GOT3 (cell line): Measurements from ENCODE around the gene ANKRD11.
"Not testable (repeated sequence)": the region's sequence is repeated elsewhere in the genome, so short reads cannot be mapped to it uniquely, and the experiment has no call there.

Experiments used
- DNase-seq: peaks from one replicate; lab custom pipeline; 2025; ENCODE audit warnings: mixed read lengths; lab: John Stamatoyannopoulos, UW

The ANKRD11 gene

DNA sequence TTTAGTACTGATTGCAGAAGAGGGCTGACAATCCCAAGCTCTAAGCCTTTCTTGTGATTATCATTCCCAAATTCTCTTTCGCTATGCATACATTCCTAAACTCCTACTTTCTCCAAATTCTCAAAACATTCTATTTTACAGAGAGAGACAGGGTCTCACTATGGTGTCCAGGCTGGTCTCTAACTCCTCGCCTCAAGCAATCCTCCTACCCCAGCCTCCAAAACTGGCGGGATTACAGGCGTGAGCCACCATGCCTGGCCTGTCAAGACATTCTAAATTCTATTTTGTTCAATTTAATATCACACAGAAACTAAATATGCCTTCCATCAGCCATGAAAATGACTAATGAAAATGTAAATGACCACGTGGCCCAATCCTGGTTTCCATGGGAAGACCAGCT, 39.8 kb downstream of the ANKRD11 start:
- DNase-seq = no peak

DNA sequence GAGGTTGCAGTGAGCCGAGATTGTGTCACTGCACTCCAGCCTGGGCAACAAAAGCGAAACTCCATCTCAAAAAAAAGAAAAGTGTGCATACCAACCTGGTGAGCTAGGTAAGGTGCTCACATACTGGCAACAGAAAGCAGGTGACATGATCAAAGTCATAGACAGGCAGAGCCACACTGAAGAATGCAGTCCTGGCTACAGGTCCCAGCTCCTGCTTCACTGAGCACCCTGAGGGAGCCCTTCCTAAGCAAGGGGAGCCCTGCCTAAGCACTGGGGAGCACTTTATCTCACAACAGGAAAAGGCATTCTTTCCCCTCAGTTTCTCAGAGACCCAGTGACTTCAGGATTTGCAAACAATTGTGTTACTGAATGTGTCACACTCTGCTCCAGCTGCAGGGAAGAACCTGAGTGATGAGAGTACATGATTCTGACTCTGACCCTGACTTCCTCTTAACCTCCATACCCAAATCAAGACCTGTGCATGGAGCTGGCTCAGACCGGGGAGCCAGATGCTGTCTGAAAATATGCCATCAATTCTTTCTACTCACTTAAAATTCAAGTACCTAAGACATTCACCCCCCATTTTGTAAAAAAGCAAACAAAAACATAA, 40.5 kb downstream of the ANKRD11 start:
- no peak for DNase-seq

DNA sequence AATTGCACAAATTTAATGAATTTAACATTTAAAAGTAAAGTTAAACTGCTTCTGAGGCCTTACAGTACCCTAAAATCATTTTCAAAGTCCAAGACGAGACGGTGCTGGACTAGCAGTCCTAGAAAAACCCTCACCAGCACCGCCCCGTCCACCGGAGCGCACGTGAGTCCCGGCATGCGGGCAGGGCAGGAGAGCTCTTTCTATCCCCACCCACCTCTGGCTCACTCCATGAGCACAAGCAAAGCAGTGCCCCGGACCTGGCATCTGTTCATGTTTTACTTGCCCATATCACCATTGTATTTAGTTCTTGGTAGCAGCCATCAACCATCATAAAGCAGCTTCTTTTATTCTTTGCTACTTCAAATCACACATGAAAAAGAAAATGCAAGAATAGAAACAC, 41.7 kb downstream of the ANKRD11 start:
- no peak for DNase-seq

DNA sequence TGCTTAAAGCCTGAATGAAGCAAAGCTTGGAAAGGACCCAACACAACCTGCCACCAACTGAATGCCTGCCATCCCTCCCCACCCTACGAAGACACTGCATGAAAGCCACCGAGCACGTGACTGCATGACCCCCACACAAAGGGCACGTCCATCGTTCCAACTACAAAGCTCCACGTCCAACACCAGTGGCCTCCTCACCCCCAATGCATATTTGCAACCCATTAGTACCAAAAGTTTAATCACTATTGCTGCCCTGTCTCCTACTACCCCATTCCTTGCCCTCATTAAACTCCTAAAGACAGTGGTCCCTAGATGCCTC, 43.4 kb downstream of the ANKRD11 start:
- DNase-seq = no peak

DNA sequence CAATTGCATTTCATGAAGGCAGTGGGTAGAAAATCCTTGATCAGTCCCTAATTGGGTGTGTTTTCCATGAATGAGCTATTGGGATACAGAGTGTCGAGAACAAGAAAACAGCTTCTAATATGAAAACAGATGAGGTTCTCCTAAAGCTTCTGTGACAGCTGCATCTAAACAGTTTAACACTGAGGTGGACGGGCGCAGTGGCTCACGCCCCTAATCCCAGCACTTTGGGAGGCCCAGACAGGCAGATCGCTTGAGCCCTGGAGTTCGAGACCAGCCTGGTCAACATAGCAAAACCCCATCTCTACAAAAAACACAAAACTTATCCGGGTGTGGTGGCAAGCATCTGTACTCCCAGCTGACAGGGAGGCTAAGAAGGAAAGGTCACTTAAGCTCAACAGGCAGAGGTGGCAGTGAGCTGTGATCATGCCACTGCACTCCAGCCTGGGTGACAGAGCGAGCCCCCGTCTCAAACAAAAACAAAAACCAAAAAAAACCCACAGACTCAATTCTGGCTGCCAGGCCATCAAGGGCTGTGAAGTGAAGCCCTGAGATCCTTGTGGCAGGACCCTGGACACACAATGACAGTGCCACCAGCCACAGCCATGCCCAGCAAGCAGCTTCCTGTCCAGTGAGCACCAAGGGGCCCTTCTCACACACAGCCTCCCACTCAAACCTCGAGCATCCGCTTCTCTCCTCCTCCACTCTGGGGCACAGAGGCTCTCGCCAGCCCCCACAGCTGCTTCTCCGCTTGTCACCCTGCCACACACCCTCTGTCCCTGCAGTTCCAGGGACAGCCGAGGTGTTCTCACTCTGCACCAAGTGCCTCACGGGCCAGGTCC, 44.0 kb downstream of the ANKRD11 start:
- no peak for DNase-seq

DNA sequence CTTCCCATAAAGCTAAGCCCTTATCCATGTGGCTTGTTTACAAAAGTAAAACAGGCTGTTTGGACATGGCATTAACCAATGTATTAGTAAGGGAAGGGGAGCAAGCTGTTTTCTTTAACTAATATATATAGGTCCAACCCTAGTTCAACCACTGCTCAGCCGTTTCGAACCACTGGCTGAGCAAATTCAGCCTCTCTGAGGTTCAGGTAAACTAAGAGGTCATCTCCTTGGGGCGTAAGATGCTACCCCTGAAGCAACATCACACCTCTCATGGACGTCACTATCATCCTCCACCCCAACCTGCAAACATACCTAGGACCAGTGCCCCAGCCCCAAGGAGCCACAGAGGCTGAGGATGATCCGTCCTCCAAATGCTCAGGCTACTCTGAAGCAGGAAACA, 45.2 kb downstream of the ANKRD11 start:
- DNase-seq = no peak

DNA sequence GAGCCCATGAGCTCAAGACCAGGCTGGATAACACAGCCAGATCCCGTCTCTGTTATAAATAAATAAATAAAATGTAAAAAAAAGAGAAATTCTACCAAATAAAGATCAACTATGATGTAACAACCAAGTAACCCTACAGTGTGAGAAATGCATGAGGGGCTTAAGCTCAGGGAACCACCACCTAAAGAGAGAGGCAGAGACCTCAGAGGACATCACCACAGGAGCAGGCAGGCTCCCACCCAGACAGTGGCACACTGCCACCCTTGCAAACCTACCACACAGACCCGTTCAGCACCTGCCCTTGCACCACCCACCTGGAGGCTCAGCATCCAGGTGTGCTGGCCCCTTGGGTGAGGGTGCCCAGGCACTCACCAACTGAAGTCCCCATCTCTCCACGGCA, 45.6 kb downstream of the ANKRD11 start:
- DNase-seq = no peak

DNA sequence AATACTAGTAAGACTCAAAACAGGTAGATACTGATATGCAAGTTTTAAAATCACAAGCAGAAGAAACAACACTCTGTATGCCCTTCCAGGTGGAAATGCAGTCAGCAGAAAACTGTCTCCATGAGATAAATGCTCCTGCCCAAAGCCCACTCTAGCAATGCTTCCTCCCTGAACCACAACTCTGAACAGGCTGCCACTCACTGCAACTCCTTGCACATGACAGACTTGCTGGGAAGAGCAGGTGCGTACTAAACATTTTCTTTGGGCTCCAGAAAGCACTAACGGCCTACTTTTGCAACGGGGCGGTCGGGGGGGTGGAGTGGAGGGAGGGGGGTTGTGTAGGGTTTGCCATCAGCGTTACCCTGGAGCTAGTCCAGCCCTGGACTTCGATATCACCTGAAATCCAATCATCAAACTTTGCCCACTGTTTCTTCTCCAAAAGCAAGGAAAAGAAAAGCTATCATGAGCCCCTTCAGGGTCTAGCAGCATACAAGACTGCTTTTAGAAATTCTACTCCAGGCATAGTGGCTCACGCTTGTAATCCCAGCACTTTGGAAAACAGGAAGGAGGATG, 46.1 kb downstream of the ANKRD11 start:
- no peak for DNase-seq

DNA sequence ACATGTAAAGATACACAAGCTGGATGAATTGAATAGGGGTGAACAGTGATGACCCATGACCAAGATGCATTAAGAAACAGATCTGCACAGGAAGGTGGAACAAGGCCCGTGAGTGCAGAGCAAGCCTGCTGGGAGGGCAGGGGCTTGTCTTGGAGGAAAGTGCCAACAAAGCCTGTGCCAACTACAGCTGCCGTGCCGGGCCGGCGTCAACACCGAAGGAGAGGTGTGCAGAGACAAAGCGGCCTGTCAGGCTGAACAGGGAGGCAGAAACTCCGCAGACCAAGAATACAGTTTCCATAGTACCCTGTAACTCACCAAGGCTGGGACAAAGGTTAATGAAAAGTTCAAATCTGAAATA, 46.7 kb downstream of the ANKRD11 start:
- DNase-seq = no peak

DNA sequence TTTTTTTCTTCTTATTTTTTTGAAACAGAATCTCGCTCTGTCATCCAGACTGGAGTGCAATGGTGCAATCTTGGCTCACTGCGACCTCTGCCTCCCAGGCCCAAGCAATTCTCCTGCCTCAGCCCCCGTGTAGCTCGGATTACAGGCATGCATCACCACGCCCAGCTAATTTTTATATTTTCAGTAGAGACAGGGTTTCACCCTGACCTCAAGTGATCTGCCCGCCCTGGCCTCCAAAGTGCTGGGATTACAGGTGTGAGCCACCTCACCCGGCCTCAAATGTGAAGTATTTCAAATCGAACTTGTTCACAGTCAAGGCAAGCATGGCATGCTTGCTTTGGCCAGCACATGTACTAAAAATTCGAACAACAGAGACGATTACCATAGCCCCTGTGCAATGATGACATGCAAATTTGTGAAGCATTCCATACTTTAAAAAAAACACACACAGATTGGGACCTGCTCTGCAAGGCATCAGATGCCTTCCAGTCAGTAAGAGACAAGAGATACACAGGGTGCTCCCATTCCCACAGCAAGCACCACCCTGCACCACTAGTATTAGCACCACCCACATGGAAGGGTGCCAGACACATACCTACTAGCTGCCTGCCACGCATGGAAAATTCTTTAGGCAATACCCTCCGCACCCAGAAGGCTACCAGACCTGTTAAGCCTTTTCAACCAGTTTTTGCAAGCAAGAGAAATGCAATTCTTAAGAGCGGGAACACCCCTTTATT, 47.2 kb downstream of the ANKRD11 start:
- no peak for DNase-seq

DNA sequence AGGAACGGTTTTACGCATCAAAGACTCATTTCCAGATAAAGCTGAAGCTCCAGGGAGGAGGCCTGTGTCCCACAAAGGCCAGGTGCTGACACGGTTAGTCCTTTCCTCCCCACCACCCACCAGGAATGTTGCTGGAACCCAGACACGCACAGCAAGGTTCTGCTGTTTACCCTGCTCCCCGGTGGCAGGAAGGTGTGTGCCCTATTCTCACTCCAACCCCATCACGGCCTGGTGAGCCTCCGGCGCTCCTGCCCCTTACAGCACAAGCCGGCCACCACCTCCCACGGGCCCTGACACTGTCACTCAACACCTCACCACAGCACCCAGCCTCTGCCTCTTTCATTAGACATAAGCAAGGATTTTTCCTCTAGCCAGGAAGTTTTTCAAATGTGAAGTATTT, 47.8 kb downstream of the ANKRD11 start:
- no peak for DNase-seq

DNA sequence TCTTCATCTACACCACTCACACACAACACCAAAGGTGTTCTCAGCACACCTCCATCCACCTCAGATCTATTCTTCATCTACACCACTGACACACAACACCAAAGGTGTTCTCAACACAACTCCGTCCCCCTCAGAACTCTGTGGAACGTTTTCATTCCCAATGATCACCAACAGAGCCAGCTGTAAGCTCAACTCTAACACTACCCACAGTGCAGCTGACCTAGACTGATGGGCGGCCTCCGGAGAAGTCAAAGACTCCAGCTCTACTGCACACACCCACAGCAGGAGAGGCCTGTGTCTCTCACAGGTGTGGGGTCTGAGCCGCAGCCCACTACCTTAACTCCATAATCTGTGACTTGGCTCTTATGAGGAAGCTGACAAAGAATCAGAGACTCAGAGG, 50.7 kb downstream of the ANKRD11 start:
- DNase-seq = no peak

DNA sequence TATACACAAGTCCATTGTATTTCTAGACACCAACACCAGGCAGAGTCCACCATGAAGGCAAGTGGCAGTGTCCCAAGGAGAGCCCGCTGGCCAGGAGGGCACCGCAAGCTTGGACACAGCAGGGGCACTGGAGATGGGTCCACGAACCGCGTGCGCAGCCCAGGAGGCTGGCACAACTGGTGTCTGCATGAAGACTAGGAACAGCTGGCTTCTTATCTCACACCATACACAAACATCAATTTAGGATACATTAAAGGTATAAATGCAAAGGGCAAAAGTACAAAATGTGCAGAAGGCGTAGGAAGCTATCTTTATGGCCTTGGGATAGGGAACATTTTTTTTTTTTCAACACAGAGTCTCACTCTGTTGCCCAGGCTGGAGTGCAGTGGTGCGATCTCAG, 52.4 kb downstream of the ANKRD11 start:
- DNase-seq = no peak

DNA sequence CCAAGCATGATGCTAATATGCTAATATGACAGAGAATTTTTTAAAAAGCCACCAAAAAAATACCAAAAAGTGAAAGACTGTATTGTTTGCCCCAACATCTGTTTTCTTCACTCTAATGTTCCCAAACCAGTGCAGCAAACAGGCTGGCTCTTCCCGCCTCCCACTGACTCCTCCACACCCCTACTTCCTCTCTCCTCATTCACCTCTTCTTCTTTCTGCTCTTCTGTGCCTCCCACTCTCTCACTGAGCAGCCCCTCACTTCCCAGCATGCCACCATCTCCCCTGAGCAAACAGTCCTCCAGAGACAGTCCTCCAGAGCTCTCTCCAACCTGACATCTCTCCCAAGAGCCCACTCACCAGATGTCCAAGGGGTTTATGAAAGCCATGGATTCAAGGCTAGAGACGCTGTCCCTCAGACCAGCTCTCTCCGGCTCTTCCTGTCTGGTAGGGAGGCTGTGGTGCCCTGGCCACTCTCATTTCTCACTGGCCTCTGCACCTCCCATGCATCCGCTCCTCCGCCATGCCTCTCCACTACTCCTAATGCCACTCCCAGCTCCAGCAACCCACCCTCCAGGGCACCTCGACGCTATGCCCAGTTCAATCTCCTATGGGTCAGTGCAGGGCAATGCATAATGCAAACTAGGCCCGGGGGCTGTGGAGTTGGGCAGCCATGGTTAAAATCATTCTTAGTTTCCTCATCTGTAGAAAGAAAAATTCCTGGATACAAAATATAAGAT, 52.9 kb downstream of the ANKRD11 start:
- DNase-seq = no peak

DNA sequence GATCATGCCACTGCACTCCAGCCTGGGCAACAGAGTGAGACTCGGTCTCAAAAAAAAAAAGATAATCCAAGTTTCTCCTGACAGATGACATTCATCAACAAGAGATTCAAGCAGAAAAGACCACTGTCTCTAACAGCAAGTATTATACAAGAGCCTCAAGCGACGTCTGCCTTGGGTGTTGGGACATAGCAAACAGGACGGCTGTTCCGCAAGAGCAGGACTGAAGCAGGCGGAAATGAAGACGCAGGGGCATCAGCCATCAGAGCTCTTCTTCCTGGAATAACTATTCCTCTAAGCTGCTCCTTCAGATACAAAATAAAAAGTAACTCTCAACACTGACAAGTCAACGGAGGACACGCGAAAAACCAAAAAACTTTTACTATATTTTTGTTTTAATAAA, 54.0 kb downstream of the ANKRD11 start:
- no peak for DNase-seq

DNA sequence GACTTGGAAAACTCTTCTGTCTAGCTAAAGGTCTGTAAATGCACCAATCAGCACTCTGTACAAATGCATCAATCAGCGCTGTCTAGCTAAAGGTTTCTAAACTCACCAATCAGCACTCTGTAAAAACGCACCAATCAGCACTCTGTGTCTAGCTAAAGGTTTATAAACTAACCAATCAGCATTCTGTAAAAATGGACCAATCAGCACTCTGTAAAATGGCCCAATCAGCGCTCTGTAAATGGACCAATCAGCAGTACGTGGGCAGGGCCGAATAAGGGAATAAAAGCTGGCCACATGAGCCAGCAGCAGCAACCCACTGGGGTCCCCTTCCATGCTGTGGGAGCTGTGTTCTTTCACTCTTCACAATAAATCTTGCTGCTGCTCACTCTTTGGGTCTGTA, 55.3 kb downstream of the ANKRD11 start:
- DNase-seq = not testable (repeated sequence)

DNA sequence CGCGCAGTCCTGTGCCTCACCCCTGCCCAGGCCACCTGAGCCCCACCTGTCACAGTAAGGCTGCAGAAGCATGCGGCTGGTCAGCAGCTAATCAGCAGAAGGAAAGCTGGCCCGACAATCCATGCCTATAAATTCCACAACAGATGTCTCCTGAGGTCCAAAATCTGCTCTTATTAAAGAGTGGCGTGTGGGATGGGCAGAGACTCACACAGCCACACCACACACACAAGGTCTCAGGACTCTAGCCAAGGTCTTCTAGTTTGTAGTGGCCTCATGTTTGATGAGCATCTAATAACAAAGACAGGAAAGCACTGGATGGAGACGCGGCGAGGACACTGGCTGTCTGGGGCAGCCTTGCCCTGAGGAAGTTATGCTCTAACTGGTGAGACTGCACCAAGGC, 55.9 kb downstream of the ANKRD11 start:
- no peak for DNase-seq

DNA sequence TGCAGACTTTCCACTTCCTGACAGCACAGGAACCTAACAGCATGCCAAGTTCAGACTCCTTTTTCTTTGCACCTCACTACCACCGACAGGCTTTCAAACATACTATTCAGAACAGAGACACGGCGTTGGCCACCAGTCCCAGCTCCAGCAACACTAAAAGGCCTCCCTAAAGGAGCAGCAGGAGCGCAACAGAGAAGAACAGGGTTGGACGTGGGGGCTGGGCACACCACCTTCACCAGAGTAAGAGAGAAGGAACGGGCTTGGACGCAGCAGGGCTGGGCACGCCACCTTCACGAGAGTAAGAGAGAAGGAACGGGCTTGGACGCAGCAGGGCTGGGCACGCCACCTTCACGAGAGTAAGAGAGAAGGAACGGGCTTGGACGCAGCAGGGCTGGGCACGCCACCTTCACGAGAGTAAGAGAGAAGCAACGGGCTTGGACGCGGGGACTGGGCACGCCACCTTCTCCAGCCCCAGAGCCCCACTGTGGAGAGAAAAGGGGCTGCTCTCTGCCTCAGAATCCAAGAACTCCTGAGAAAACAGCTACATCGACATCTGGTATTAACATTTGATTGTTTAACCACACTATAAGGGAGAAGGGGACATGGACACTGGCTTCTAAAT, 56.9 kb downstream of the ANKRD11 start:
- DNase-seq = not testable (repeated sequence)

DNA sequence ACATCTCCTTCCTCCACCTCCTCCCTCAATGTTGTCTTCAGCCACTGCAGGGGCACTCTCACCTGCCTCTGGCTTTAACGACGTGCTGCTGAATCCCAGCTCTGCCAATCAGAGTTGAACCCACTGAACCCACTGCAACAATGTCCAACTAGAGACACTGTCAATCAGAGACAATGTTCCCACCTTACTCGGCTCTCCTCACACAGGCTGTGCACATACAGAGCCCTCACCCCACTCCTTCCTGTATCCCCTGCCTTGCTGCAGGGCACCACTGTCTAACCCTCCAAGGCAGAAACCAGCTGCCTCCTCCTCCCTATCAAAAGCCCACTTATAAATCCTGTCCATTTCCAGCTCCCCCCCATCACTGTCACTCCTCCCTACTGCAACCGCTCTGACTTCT, 58.7 kb downstream of the ANKRD11 start:
- no peak for DNase-seq

DNA sequence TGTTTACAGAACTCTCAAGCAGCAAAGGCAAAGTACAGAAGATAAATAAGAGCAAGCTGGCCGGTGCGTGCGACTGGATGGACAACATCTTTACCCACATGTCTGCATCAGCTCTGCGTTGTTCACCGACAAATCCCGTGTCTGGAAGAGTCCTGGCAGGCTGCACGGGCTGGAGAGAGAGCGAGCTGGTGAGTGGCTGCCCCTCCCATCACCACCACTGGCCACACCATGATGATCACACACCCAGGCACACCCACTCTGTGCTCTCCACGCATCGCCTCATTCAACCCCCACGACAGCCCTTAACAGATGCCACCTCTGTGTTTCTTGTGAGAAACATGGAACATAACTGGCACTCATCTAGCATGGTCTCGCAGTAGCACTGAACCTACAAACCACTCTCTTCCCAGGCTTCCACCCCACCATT, 59.2 kb downstream of the ANKRD11 start:
- DNase-seq = no peak

DNA sequence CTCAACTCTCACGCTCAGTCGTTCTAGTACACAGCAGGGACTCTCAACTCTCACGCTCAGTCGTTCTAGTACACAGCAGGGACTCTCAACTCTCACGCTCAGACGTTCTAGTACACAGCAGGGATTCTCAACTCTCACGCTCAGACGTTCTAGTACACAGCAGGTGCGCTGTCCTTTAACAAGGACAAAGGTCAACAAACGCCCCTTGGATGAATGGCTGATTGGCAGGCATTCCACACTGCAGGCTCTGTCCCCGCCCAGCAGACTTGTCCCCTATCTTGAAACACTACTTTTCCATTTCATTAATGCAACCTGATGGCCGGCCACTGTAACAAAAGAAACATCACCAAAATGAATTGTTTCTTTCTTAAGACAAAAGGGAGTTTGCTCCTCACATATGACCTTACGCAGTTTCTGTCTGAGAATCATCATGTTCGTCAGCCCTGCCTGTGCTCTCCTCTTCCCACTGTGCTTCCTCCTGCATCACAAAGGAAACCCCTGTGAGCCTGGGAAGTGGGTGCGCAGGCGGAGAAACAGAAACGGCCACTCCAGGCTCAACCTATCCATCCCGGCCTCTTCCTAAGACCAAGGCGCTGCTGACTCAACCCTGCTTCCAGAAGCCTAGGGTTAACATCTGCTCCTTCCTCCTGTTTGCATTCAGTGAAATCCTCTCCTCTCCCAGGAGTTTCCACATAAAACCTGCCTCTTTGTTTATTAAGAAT, 59.8 kb downstream of the ANKRD11 start:
- DNase-seq = no peak
